AG09309 (cell line): ENCODE results near the gene LSP1.

ENCODE experiments used
- DNase-seq: peaks from one replicate; pipeline ENCODE4 v3.0.0-alpha.2; 2010; ENCODE audit warnings: low read depth
- H3K4me3 ChIP-seq: 2 replicates; pipeline ENCODE4 v1.5.1; 2011; ENCODE audit warnings: mild to moderate bottlenecking, low read depth, low read length, moderate library complexity; ENCODE audit not compliant: control insufficient read depth
- TF ChIP-seq, protein P1 (sequence below): IDR thresholded peaks from 2 replicates; pipeline ENCODE4 v1.5.1; 2011; ENCODE audit warnings: mild to moderate bottlenecking, low read depth, low read length, inconsistent platforms; ENCODE audit not compliant: insufficient read depth, control insufficient read depth; ENCODE audit errors: missing control alignments

The LSP1 gene

GRCh38 chr11:1864831-1865665 is 12.2 kb downstream of the LSP1 start:
- no peak overlapping the region for H3K4me3 ChIP-seq
- no peak for DNase-seq
- TF ChIP-seq, protein P1, sequence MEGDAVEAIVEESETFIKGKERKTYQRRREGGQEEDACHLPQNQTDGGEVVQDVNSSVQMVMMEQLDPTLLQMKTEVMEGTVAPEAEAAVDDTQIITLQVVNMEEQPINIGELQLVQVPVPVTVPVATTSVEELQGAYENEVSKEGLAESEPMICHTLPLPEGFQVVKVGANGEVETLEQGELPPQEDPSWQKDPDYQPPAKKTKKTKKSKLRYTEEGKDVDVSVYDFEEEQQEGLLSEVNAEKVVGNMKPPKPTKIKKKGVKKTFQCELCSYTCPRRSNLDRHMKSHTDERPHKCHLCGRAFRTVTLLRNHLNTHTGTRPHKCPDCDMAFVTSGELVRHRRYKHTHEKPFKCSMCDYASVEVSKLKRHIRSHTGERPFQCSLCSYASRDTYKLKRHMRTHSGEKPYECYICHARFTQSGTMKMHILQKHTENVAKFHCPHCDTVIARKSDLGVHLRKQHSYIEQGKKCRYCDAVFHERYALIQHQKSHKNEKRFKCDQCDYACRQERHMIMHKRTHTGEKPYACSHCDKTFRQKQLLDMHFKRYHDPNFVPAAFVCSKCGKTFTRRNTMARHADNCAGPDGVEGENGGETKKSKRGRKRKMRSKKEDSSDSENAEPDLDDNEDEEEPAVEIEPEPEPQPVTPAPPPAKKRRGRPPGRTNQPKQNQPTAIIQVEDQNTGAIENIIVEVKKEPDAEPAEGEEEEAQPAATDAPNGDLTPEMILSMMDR, result no peak

GRCh38 chr11:1866226-1866625 is 13.3 kb downstream of the LSP1 start:
- no peak for DNase-seq
- no peak overlapping the region for H3K4me3 ChIP-seq

GRCh38 chr11:1866776-1867175 is 13.9 kb downstream of the LSP1 start:
- H3K4me3 ChIP-seq, result no peak overlapping the region
- TF ChIP-seq, protein P1, result no peak
- DNase-seq, result no peak

More at GRCh38 chr11:1866226-1866625, 13.3 kb downstream of the LSP1 start:
- TF ChIP-seq, protein P1, result no peak

DNA sequence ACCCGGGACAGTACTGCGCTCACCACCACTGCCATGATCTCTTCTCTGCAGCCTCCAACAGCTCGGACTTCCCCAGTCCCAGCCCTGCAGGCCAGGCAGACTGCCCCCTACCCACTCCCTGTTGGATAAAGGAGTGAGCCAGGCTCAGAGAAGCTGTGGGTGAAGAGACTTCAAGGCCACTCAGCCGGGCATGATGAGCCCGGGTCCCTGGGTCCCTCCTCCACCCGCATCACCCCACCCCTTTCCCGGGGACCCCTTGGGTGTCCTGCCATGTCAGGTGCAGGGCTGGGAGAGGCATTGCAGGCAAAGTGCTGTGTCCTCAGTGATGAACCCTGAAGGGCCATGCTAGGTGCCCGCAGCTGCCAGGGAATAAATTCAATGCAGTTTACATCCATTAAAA is 14.5 kb downstream of the LSP1 start:
- no peak overlapping the region for H3K4me3 ChIP-seq
- DNase-seq, result no peak
- TF ChIP-seq, protein P1, result no peak

- no peak for DNase-seq
- H3K4me3 ChIP-seq, result no peak overlapping the region
- TF ChIP-seq, protein P1, result no peak
Measured at GRCh38 chr11:1868056-1868635, 15.3 kb downstream of the LSP1 start.

DNA sequence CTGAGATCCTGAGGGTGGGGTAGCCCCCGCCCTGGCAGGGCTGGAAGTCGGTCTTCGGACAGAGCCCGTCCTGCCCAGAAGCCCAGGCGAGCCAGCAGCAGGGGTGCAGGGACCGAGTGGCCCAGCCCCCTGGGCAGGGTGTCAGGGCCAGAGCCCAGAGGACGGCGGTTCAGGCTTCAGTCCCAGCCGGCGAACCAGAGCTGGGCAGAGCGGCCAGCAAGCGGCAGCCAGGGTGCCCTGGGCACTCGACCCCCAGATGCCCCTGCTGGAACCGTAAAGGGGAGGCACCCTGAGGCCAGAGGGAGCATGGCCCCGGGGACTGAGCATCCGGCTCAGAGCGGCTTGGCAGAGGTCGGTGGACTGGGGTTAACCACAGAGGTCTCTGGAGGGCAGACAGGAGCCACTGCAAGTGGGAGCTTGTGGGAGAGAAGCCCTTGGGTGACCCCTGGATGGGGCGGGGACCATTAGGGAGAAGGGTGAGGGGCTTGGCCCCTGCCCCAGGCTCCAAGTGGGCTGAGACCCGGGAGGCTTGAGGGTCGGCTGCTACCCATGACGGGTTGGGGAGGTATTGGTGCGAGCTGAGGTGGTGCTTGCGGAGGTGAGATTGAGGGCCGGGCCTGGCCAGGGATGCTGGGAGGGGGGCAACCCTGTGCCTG is 15.9 kb downstream of the LSP1 start:
- no peak overlapping the region for H3K4me3 ChIP-seq
- DNase-seq, result no peak

More for the DNA sequence above, 15.9 kb downstream of the LSP1 start:
- TF ChIP-seq, protein P1, result no peak
